RWPE2 (cell line): ENCODE results near the gene OR9A2.

Experiments
- ATAC-seq: fragments of 200-7000 bp; cut with Tn5 transposase; 3 replicates; pipeline ENCODE4 v1.9.1; 2021; ENCODE audit warnings: low read depth
- DNase-seq: peaks from one replicate; pipeline ENCODE4 v3.0.0-alpha.2; 2020; ENCODE audit warnings: low spot score
- H3K27ac ChIP-seq: fragments of 450-650 bp; 2 replicates; pipeline ENCODE4 v1.5.1; 2017; ENCODE audit warnings: mild to moderate bottlenecking; ENCODE audit not compliant: poor library complexity, severe bottlenecking
- H3K27me3 ChIP-seq: fragments of 250-450 bp; sonication (Bioruptor Pico); 2 replicates; pipeline ENCODE4 v1.5.1; 2021; ENCODE audit warnings: mild to moderate bottlenecking, moderate library complexity; ENCODE audit not compliant: insufficient read depth, poor library complexity, severe bottlenecking
- H3K36me3 ChIP-seq: fragments of 250-450 bp; sonication (Bioruptor Pico); 2 replicates; pipeline ENCODE4 v1.5.1; 2020; ENCODE audit warnings: low read depth, mild to moderate bottlenecking, moderate library complexity
- H3K4me1 ChIP-seq: fragments of 250-450 bp; sonication (Bioruptor Pico); 2 replicates; pipeline ENCODE4 v1.5.1; 2021; ENCODE audit warnings: mild to moderate bottlenecking, moderate library complexity; ENCODE audit not compliant: insufficient read depth, poor library complexity, severe bottlenecking
- H3K4me3 ChIP-seq: fragments of 250-450 bp; sonication (Bioruptor Pico); 2 replicates; pipeline ENCODE4 v1.5.1; 2021; ENCODE audit warnings: mild to moderate bottlenecking, moderate library complexity; ENCODE audit not compliant: severe bottlenecking
- H3K9me3 ChIP-seq: fragments of 250-450 bp; sonication (Bioruptor Pico); 2 replicates; pipeline ENCODE4 v1.5.1; 2021; ENCODE audit warnings: mild to moderate bottlenecking, moderate library complexity; ENCODE audit not compliant: severe bottlenecking
- TF ChIP-seq, protein P1 (sequence below): fragments of 450-650 bp; IDR thresholded peaks from one replicate; pipeline ENCODE4 v1.5.1; 2017; ENCODE audit warnings: mild to moderate bottlenecking, moderate library complexity; ENCODE audit not compliant: poor library complexity, severe bottlenecking

The OR9A2 gene

DNA sequence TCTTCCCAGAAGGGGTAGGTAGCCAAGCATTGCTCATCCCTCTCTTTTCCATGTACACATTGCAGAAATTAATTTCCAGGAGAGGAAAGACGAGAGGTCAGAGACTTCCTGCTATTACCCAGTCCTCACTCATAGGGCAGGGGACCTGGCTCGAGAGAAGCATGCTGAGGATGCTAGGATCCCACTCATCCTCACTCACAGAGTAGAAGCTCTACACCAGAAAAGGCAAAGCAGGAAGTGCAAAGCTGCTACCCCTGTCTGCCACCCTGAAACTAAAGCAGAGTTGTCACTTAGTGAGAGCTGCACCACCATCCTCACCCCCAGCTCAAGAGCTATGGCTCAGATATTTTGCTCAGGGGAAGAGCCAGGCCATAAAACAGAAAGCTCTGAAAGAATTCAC lies 9.9 kb downstream of the OR9A2 start:
- peaks cover 3% of the 10 kb centered on the region for H3K9me3 ChIP-seq
- DNase-seq (no peak), ATAC-seq (no peak)
- no peaks in the 10 kb centered on the region for H3K4me1 ChIP-seq
- no peaks in the 10 kb centered on the region for H3K36me3 ChIP-seq
- H3K27me3 ChIP-seq, result no peaks in the 10 kb centered on the region
- H3K27ac ChIP-seq, result no peak overlapping the region
- H3K4me3 ChIP-seq, result no peak overlapping the region
- TF ChIP-seq, protein P1, sequence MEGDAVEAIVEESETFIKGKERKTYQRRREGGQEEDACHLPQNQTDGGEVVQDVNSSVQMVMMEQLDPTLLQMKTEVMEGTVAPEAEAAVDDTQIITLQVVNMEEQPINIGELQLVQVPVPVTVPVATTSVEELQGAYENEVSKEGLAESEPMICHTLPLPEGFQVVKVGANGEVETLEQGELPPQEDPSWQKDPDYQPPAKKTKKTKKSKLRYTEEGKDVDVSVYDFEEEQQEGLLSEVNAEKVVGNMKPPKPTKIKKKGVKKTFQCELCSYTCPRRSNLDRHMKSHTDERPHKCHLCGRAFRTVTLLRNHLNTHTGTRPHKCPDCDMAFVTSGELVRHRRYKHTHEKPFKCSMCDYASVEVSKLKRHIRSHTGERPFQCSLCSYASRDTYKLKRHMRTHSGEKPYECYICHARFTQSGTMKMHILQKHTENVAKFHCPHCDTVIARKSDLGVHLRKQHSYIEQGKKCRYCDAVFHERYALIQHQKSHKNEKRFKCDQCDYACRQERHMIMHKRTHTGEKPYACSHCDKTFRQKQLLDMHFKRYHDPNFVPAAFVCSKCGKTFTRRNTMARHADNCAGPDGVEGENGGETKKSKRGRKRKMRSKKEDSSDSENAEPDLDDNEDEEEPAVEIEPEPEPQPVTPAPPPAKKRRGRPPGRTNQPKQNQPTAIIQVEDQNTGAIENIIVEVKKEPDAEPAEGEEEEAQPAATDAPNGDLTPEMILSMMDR, result no peak

DNA sequence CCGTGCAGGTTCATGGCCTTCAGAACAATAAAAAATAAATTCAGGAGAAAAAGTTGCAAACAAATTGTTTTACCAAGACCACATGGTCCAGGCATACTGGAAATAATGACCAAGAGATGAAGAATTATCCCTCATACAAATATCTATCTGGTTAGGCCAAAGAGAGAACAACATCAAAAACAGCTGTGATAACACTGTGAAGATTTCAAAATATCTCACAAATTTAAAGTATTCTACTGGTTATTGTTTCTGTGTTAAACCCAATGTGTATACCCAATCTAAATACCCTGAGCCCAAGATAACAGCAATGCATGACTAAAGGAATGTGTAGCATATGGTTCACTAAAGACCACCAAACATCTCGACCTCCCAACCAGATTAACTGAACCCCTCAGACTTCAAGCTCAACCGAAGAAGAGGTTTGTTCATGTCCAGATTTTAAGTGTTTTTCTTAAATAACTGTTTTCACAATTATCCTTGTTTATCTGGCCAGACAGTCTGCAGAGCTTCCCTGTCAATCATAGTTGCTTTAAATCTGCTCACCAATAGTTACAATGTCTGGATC lies 10.9 kb downstream of the OR9A2 start:
- Histone ChIP-seq H3K27me3 (no peaks in the 10 kb centered on the region), H3K9me3 (peaks cover 3% of the 10 kb centered on the region), H3K27ac (no peak overlapping the region), H3K36me3 (no peaks in the 10 kb centered on the region), H3K4me3 (no peak overlapping the region), H3K4me1 (no peaks in the 10 kb centered on the region)
- TF ChIP-seq, protein P1, result no peak
- DNase-seq (no peak), ATAC-seq (no peak)

DNA sequence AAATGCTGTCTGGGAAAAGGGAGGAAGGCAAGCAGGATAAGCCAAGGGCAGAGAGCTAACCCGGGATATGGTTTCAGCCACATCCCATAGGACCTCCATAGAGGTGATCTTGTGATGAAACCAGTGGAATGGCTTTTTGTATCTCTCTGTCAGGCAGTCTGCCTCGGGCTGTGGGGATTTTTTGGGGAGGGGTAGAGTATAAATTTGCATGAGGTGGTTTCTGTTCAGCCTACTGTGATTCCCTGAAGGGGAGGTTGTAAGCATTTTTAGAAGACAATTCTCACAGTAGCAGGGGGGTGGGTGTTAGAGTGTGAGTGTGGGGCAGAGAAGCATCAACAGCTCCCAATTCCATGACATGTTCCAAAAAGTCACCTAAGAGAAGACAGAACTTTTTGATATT lies 11.8 kb downstream of the OR9A2 start:
- DNase-seq (no peak), ATAC-seq (no peak)
- H3K27me3 ChIP-seq, result no peaks in the 10 kb centered on the region
- no peaks in the 10 kb centered on the region for H3K4me1 ChIP-seq
- no peaks in the 10 kb centered on the region for H3K9me3 ChIP-seq
- no peak overlapping the region for H3K27ac ChIP-seq
- TF ChIP-seq, protein P1, result no peak
- H3K36me3 ChIP-seq, result no peaks in the 10 kb centered on the region
- no peak overlapping the region for H3K4me3 ChIP-seq

DNA sequence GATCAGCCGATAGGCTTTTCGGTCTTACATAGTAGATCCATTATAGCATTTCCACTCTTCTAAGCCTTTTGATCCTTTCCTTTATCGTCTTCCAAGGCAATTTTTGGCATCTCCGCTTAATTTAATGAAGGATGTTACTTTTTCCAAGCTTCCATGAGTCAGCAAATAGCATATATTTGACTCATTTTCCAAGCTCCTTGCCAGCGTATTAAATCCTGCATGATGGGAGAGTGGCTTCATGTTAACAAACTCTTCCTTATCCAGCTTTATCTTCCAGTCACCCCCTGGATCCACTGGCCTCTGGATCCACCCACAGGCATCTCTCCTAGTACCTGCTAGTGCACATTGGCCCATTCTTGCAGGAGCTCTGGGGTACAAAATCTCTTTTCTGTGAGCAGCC lies 13.0 kb downstream of the OR9A2 start:
- TF ChIP-seq, protein P1, result no peak
- H3K4me3 ChIP-seq, result no peak overlapping the region
- H3K9me3 ChIP-seq, result no peaks in the 10 kb centered on the region
- DNase-seq (no peak), ATAC-seq (peak; percentile 36; the same call in 2 of the 3 replicates)
- no peaks in the 10 kb centered on the region for H3K36me3 ChIP-seq
- H3K27me3 ChIP-seq, result no peaks in the 10 kb centered on the region
- H3K4me1 ChIP-seq, result no peaks in the 10 kb centered on the region
- H3K27ac ChIP-seq, result no peak overlapping the region

DNA sequence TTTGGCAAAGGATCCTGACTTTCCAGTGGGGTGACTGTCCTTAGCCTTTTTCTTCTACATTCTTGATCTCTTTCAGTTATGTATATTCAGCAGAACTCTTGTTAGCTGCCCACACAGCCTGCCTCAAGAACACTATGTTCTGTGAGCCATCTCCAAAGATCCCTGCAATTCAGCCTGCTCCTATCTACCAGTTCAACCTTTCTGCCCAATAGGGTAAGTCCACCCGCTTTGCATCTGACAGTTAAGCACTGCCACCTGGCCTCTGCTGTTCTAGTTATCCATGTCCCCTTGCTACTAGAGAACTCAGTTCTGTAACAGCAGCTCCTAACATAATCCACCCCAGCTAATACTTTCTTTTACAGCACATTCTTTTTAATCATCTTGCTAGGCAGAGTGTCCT lies 13.5 kb downstream of the OR9A2 start:
- no peak for ATAC-seq
- Histone ChIP-seq H3K4me1 (no peaks in the 10 kb centered on the region), H3K36me3 (no peaks in the 10 kb centered on the region), H3K9me3 (no peaks in the 10 kb centered on the region), H3K27me3 (no peaks in the 10 kb centered on the region), H3K4me3 (no peak overlapping the region), H3K27ac (no peak overlapping the region)
- TF ChIP-seq, protein P1, result no peak
- DNase-seq, result no peak
